ENCODE measurements around the gene GSTT2.

Gene GSTT2

GRCh38 chr22:24023204-24023789, 43.4 kb downstream of the GSTT2 start:
- no peak for TF ChIP-seq CTCF (conservative IDR thresholded peaks at IDR 0.05; ENCODE audit: low read length)
- H3K4me3 ChIP-seq (ENCODE audit: low read length), result no peak overlapping the region
- no peak for DNase-seq (ENCODE audit: low read depth)

- DNase-seq (ENCODE audit: low read depth), result no peak
- no peak overlapping the region for H3K4me3 ChIP-seq (ENCODE audit: low read length)
- no peak for TF ChIP-seq CTCF (conservative IDR thresholded peaks at IDR 0.05; ENCODE audit: low read length)
Observed at GRCh38 chr22:24024354-24024753, 44.4 kb downstream of the GSTT2 start.

GRCh38 chr22:24025475-24025874, 45.5 kb downstream of the GSTT2 start:
- H3K4me3 ChIP-seq (ENCODE audit: low read length), result no peak overlapping the region

GRCh38 chr22:24026056-24026455, 46.1 kb downstream of the GSTT2 start:
- no peak for TF ChIP-seq CTCF (conservative IDR thresholded peaks at IDR 0.05; ENCODE audit: low read length)
- no peak for DNase-seq (ENCODE audit: low read depth)

More at GRCh38 chr22:24025475-24025874, 45.5 kb downstream of the GSTT2 start:
- TF ChIP-seq CTCF (conservative IDR thresholded peaks at IDR 0.05; ENCODE audit: low read length), result no peak
- DNase-seq (ENCODE audit: low read depth), result no peak

GRCh38 chr22:24026733-24027132, 46.8 kb downstream of the GSTT2 start:
- no peak overlapping the region for H3K4me3 ChIP-seq (ENCODE audit: low read length)
- DNase-seq (ENCODE audit: low read depth), result no peak
- no peak for TF ChIP-seq CTCF (conservative IDR thresholded peaks at IDR 0.05; ENCODE audit: low read length)

More at GRCh38 chr22:24026056-24026455, 46.1 kb downstream of the GSTT2 start:
- no peak overlapping the region for H3K4me3 ChIP-seq (ENCODE audit: low read length)

- no peak for TF ChIP-seq CTCF (conservative IDR thresholded peaks at IDR 0.05; ENCODE audit: low read length)
- no peak overlapping the region for H3K4me3 ChIP-seq (ENCODE audit: low read length)
- no peak for DNase-seq (ENCODE audit: low read depth)
Observed at GRCh38 chr22:24027389-24027975, 47.5 kb downstream of the GSTT2 start.

- DNase-seq (ENCODE audit: low read depth), result no peak
- TF ChIP-seq CTCF (conservative IDR thresholded peaks at IDR 0.05; ENCODE audit: low read length), result no peak
- no peak overlapping the region for H3K4me3 ChIP-seq (ENCODE audit: low read length)
Observed at GRCh38 chr22:24027991-24028390, 48.1 kb downstream of the GSTT2 start.
